GM12878 (cell line): ENCODE measurements around the gene FAM216A. TPM values are rescaled to one million over a fixed set of nuclear protein-coding genes. Genes with fewer than 3 reads are reported as not detected.

ENCODE experiments used
- ATAC-seq: fragments of 200-7000 bp; cut with Tn5 transposase; 3 replicates; pipeline ENCODE4 v1.9.1; 2020; ENCODE audit warnings: mild to moderate bottlenecking, moderate library complexity
- BruUV-seq: library from RNA; stranded (reverse); fragments of 400-500 nt; replicated peaks from 2 replicates; lab custom pipeline; 2021; lab: Mats Ljungman, UMichigan
- CTCF ChIA-PET: fragments of 300-600 bp; sonication (Branson Sonifier 250); formaldehyde crosslinking; extraction: SDS; loops from one replicate; lab custom pipeline; 2021; ENCODE audit warnings: inconsistent platforms; lab: Yijun Ruan, JAX
- POLR2A ChIA-PET: fragments of 350-600 bp; formaldehyde crosslinking; extraction: SDS; loops from one replicate; lab custom pipeline; 2021; ENCODE audit warnings: inconsistent platforms; lab: Charles Lee
- RAD21 ChIA-PET: fragments of 300-600 bp; sonication (Branson Sonifier 250); formaldehyde crosslinking; loops from one replicate; lab custom pipeline; 2023; ENCODE audit warnings: antibody characterized with exemption; ENCODE audit not compliant: unreplicated experiment; lab: Charles Lee
- SMC1A ChIA-PET: fragments of 300-600 bp; sonication (Branson Sonifier 250); formaldehyde crosslinking; loops from one replicate; lab custom pipeline; 2023; ENCODE audit not compliant: unreplicated experiment, uncharacterized antibody; lab: Charles Lee
- DNase-seq: peaks from one replicate; pipeline ENCODE4 v3.0.0-alpha.2; 2011; ENCODE audit warnings: low read depth, low spot score
- FAIRE-seq: peaks from 3 replicates; lab custom pipeline; 2011; peaks lifted over from hg19 to GRCh38; lab: Jason Lieb, UNC
- H2AFZ ChIP-seq: 2 replicates; pipeline ENCODE4 v1.6.0; 2011; ENCODE audit warnings: low read depth, low read length, control low read depth; ENCODE audit not compliant: control insufficient read depth
- H3K27ac ChIP-seq: 2 replicates; pipeline ENCODE4 v1.5.1; 2011; ENCODE audit warnings: control low read depth; ENCODE audit not compliant: control insufficient read depth, insufficient read depth
- H3K27me3 ChIP-seq, 2 experiments: replicated peaks in 1 of 2; 2 replicates each; pipeline versions ENCODE4 v1.6.0 to v1.6.1; 2011; ENCODE audit warnings: low read length in 1 of 2; ENCODE audit not compliant: control insufficient read depth in 2 of 2, insufficient read depth in 2 of 2
- H3K36me3 ChIP-seq, 2 experiments: 2 replicates each; pipeline ENCODE4 v1.5.1; 2011; ENCODE audit warnings: low read length in 1 of 2; ENCODE audit not compliant: control insufficient read depth in 2 of 2, insufficient read depth in 2 of 2
- H3K4me1 ChIP-seq: 2 replicates; pipeline ENCODE4 v1.6.1; 2011; ENCODE audit warnings: mild to moderate bottlenecking, low read length, moderate library complexity, mixed read lengths; ENCODE audit not compliant: control insufficient read depth, insufficient read depth
- H3K4me2 ChIP-seq: 2 replicates; pipeline ENCODE4 v1.6.0; 2011; ENCODE audit warnings: control low read depth; ENCODE audit not compliant: control insufficient read depth, insufficient read depth
- H3K4me3 ChIP-seq: fragments of 200-600 bp; sonication (generic); 2 replicates; pipeline ENCODE4 v1.5.1; 2016
- H3K79me2 ChIP-seq: 2 replicates; pipeline ENCODE4 v1.6.0; 2011; ENCODE audit warnings: low read length; ENCODE audit not compliant: control insufficient read depth, insufficient read depth
- H3K9ac ChIP-seq: 2 replicates; pipeline ENCODE4 v1.8.0; 2011; ENCODE audit warnings: low read length, control low read depth, mixed read lengths; ENCODE audit not compliant: control insufficient read depth, insufficient read depth
- H3K9me3 ChIP-seq: replicated peaks from 3 replicates; pipeline ENCODE4 v1.5.1; 2011; ENCODE audit warnings: mild to moderate bottlenecking, low read length; ENCODE audit not compliant: control insufficient read depth, insufficient read depth
- H4K20me1 ChIP-seq: 2 replicates; pipeline ENCODE4 v1.6.0; 2011; ENCODE audit not compliant: control insufficient read depth, insufficient read depth
- MEF2A ChIP-seq: IDR thresholded peaks from 2 replicates; pipeline ENCODE4 v1.6.1; 2011; ENCODE audit warnings: low read depth, mild to moderate bottlenecking, low read length, moderate library complexity; ENCODE audit not compliant: insufficient read depth
- MLLT1 ChIP-seq: fragments of 450-650 bp; IDR thresholded peaks from 2 replicates; pipeline ENCODE4 v1.6.1; 2016; ENCODE audit warnings: mild to moderate bottlenecking
- NFXL1 ChIP-seq: fragments of 450-650 bp; IDR thresholded peaks from 2 replicates; pipeline ENCODE4 v1.6.1; 2017; ENCODE audit warnings: antibody characterized with exemption, mild to moderate bottlenecking, borderline replicate concordance
- TAF1 ChIP-seq: IDR thresholded peaks from 2 replicates; pipeline ENCODE4 v1.6.1; 2011; ENCODE audit warnings: mild to moderate bottlenecking, low read depth, low read length, borderline replicate concordance
- WGBS: methylation state at CpG from one replicate; pipeline ENCODE4 v1.1.6; 2016; ENCODE audit warnings: low lambda C conversion rate; ENCODE audit not compliant: insufficient replicate concordance, insufficient coverage; ENCODE audit errors: missing lambda C conversion rate; 5-methylcytosine and 5-hydroxymethylcytosine counted together
- in situ Hi-C: fragments of 300-500 bp; cut with MboI; formaldehyde crosslinking; loops from 9 replicates; pipeline ENCODE4 v1.14.3; 2018; ENCODE audit warnings: mixed read lengths
- intact Hi-C: fragments of 100-400 bp; cut with micrococcal nuclease; formaldehyde crosslinking; loops from one replicate; pipeline ENCODE4 v1.14.2; 2022; ENCODE audit not compliant: unreplicated experiment
- polyA plus RNA-seq, 11 experiments: library from polyadenylated mRNA; depleted of rRNA in 4 of 11; unstranded in 6 of 11; stranded (reverse) in 5 of 11; fragments of >200 nt; fragmentation: Nextera tagmentation in 4 of 11; fragmentation: Illumina TruSeq in 1 of 11; extraction: Ambion mirVana in 4 of 11; extraction: Trizol in 1 of 11; gene quantifications; 1 replicate in 1 of 11; 2 replicates in 10 of 11; pipeline versions ENCODE4 v1.2.1 to v1.2.3, GENCODE V29; 2011 to 2016; ENCODE audit warnings: inconsistent platforms in 2 of 11, missing spikeins in 2 of 11, low read depth in 1 of 11
- total RNA-seq, 4 experiments: library from RNA; depleted of rRNA in 3 of 4; stranded (reverse); fragments of >200 nt in 3 of 4; fragmentation: Illumina TruSeq in 1 of 4; extraction: Trizol in 1 of 4; gene quantifications; 2 replicates each; pipeline versions ENCODE4 v1.2.1 to v1.2.3, GENCODE V29; 2013 to 2021

Gene FAM216A
- total and polyA plus RNA-seq, 10 of the 15 experiments (the other 5 are each of a cell fraction or from before 2014, with no cell fraction given) = 15.0 to 48.3 (median 35.0) TPM

GRCh38 chr12:110436231-110436630 is 32.4 kb upstream of the FAM216A start:
- Histone ChIP-seq H3K36me3 (peaks cover 5 to 15% of the 10 kb centered on the region in 2 experiments; a peak in 3 of 4 replicates), H3K4me3 (no peak overlapping the region), H3K4me2 (no peak overlapping the region), H2AFZ (no peak overlapping the region), H3K9me3 (no peaks in the 10 kb centered on the region), H3K4me1 (peaks cover 5% of the 10 kb centered on the region; the same call in 1 of the 2 replicates), H3K27ac (no peak overlapping the region), H4K20me1 (no peaks in the 10 kb centered on the region), H3K79me2 (no peaks in the 10 kb centered on the region), H3K27me3 (no peaks in the 10 kb centered on the region), H3K9ac (no peak overlapping the region)
- RAD21 ChIA-PET = no interaction called here
- CTCF ChIA-PET = no interaction called here
- intact Hi-C loops (no loop called here), in situ Hi-C loops (no loop called here)
- ATAC-seq = no peak
- no peak for DNase-seq
- TF ChIP-seq NFXL1 (no peak), MLLT1 (no peak), TAF1 (no peak)
- SMC1A ChIA-PET = no interaction called here
- POLR2A ChIA-PET = no interaction called here
- WGBS = 53% methylated on average over 2 of the region's 2 CpGs
- TSS peak; percentile 60 for BruUV-seq
- FAIRE-seq = no peak

DNA sequence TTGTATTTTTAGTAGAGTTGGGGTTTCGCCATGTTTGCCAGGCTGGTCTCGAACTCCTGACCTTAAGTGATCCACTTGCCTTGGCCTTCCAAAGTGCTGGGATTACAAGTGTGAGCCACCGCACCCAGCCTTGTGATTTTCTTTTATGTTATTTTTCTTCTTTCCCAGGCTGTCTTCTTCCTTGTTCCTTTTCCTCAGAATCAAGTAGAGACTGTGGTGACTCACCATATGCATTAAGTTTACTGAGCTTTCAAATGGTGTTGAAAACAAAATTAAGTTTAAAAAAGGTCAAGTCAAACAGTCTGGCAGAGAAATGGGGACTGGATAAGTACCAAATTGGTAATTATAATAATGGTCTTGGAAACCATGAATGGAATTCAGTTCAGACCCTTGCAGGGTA is 24.2 kb upstream of the FAM216A start:
- Histone ChIP-seq H3K4me1 (peaks cover 4% of the 10 kb centered on the region), H3K27ac (no peak overlapping the region), H3K79me2 (peaks cover 39% of the 10 kb centered on the region), H3K36me3 (peaks cover 7 to 16% of the 10 kb centered on the region in 2 experiments), H4K20me1 (no peaks in the 10 kb centered on the region), H3K4me2 (no peak overlapping the region), H3K9me3 (no peaks in the 10 kb centered on the region; the same call in 2 of the 3 replicates), H3K9ac (no peak overlapping the region)
- FAIRE-seq = no peak
- DNase-seq = no peak
- ChIA-PET CTCF (interaction anchor here (6.9 to 10.9 kb wide), 2 partner anchors 13 to 157 kb away, joined by 32 to 237 read pairs; no protein-coding TSS in a partner anchor), POLR2A (interaction anchor here (0.6 kb wide), 1 partner anchor 47 kb away, joined by 3 read pairs; no protein-coding TSS in a partner anchor), SMC1A (no interaction called here), RAD21 (interaction anchor here (0.6 to 1.0 kb wide), 2 partner anchors 13 to 30 kb away, joined by 3 read pairs; no protein-coding TSS in a partner anchor)
- no TSS peak for BruUV-seq
- no peak for ATAC-seq
- in situ Hi-C loops = no loop called here
- TF ChIP-seq MEF2A = no peak
- TF ChIP-seq, all 136 proteins: peak for 0
- intact Hi-C loops = no loop called here
- H3K27me3 ChIP-seq = no peaks in the 10 kb centered on the region
- no peak overlapping the region for H2AFZ ChIP-seq
- H3K4me3 ChIP-seq = no peak overlapping the region
- WGBS = 100% methylated on average over 3 of the region's 3 CpGs
